ENCODE results near the gene IFI44. TPM values are rescaled to one million over a fixed set of nuclear protein-coding genes. Genes with fewer than 3 reads are reported as not detected.

Gene IFI44
- total RNA-seq, 1 donor from 2014 or later, result 7.4 TPM

DNA sequence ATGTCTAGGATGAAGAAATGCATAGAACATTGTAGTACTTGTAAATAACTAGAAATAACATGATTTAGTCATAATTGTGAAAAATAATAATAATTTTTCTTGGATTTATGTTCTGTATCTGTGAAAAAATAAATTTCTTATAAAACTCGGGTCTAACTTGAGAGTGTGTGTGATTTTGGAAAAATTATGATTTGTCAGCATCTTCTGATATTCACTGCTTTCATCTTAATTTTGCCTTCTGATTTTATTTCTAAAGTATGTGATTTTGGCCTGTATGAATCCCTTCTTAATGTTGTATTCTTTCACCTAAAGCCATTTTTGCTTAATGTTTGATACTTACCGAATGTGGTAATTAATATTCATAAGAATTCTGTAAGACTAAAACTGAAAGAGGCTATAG lies 14.3 kb downstream of the IFI44 start:
- Mint-ChIP-seq H3K27ac (ENCODE audit: unreplicated experiment) (no peak overlapping the region), H3K27me3 (ENCODE audit: low read depth) (no peaks in the 10 kb centered on the region), H3K36me3 (ENCODE audit: low read depth) (peaks cover 20% of the 10 kb centered on the region), H3K4me1 (ENCODE audit: low read depth) (no peaks in the 10 kb centered on the region), H3K4me3 (ENCODE audit: unreplicated experiment) (no peak overlapping the region), H3K9me3 (ENCODE audit: low read depth) (no peaks in the 10 kb centered on the region)
- TF ChIP-seq CTCF (IDR thresholded peaks at IDR 0.05), result no peak
- DNase-seq (ENCODE audit: low spot score), result no peak

- H3K27ac Mint-ChIP-seq (ENCODE audit: unreplicated experiment), result no peak overlapping the region
- peaks cover 16% of the 10 kb centered on the region for H3K36me3 Mint-ChIP-seq (ENCODE audit: low read depth)
- H3K9me3 Mint-ChIP-seq (ENCODE audit: low read depth), result no peaks in the 10 kb centered on the region
- H3K4me1 Mint-ChIP-seq (ENCODE audit: low read depth), result no peaks in the 10 kb centered on the region
- no peak for DNase-seq (ENCODE audit: low spot score)
- TF ChIP-seq CTCF (IDR thresholded peaks at IDR 0.05), result no peak
- no peaks in the 10 kb centered on the region for H3K27me3 Mint-ChIP-seq (ENCODE audit: low read depth)
- H3K4me3 Mint-ChIP-seq (ENCODE audit: unreplicated experiment), result no peak overlapping the region
Measured at GRCh38 chr1:78664763-78665162, 15.1 kb downstream of the IFI44 start.

DNA sequence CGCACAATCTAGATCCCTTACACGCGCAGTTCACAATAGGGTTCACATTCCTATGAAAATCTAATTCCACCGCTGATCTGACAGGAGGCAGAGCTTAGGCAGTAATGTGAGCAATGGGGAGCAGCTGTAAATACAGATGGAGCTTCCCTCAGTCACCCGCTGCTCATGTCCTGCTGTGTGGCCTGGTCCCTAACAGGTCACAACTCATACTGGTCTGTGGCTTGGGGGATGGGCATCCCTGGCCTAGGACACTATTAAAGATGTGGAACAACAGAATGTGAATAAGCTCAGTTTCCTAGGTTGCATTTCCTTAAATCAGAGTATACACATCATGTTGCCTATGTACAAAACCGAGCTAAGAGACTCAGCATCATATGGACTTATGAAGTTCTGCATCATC lies 16.2 kb downstream of the IFI44 start:
- TF ChIP-seq CTCF (IDR thresholded peaks at IDR 0.05), result no peak
- Mint-ChIP-seq H3K36me3 (ENCODE audit: low read depth) (peaks cover 11% of the 10 kb centered on the region), H3K27ac (ENCODE audit: unreplicated experiment) (no peak overlapping the region), H3K9me3 (ENCODE audit: low read depth) (no peaks in the 10 kb centered on the region), H3K4me1 (ENCODE audit: low read depth) (no peaks in the 10 kb centered on the region), H3K27me3 (ENCODE audit: low read depth) (no peaks in the 10 kb centered on the region), H3K4me3 (ENCODE audit: unreplicated experiment) (no peak overlapping the region)
- no peak for DNase-seq (ENCODE audit: low spot score)

GRCh38 chr1:78667939-78668338 lies 18.3 kb downstream of the IFI44 start:
- no peak for TF ChIP-seq CTCF (IDR thresholded peaks at IDR 0.05)
- DNase-seq (ENCODE audit: low spot score), result no peak
- Mint-ChIP-seq H3K4me1 (ENCODE audit: low read depth) (no peaks in the 10 kb centered on the region), H3K9me3 (ENCODE audit: low read depth) (no peaks in the 10 kb centered on the region), H3K36me3 (ENCODE audit: low read depth) (peaks cover 5% of the 10 kb centered on the region), H3K4me3 (ENCODE audit: unreplicated experiment) (no peak overlapping the region), H3K27me3 (ENCODE audit: low read depth) (no peaks in the 10 kb centered on the region), H3K27ac (ENCODE audit: unreplicated experiment) (no peak overlapping the region)

DNA sequence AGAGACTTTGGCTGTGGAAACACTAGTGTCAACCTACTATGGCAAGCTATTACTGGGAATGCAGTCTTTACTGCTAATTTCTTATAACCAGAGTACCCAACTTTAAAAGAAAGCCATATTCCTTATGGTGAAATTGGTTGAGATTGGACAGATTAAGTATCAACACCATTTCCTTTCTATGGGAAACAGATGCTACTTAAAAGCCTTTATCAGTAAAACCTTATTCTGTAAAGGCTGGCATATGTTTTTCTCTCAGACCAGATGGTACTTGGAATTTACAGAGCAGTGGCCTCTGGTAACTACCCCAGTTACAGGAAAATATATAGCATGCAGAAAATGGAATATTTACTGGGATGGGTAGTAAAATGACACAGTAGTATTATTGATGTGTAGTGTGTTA lies 18.8 kb downstream of the IFI44 start:
- Mint-ChIP-seq H3K27ac (ENCODE audit: unreplicated experiment) (no peak overlapping the region), H3K9me3 (ENCODE audit: low read depth) (no peaks in the 10 kb centered on the region), H3K36me3 (ENCODE audit: low read depth) (peaks cover 2% of the 10 kb centered on the region), H3K27me3 (ENCODE audit: low read depth) (no peaks in the 10 kb centered on the region), H3K4me1 (ENCODE audit: low read depth) (no peaks in the 10 kb centered on the region), H3K4me3 (ENCODE audit: unreplicated experiment) (no peak overlapping the region)
- TF ChIP-seq CTCF (IDR thresholded peaks at IDR 0.05), result no peak
- no peak for DNase-seq (ENCODE audit: low spot score)
